BLaER1 treated with 17β-estradiol and CSF1 and Interleukin-3, amounts not matched to agents 10 nM and 100 nM (cell line): Measurements from ENCODE around the gene GLUD1.
"Not testable (repeated sequence)": the region's sequence is repeated elsewhere in the genome, so short reads cannot be mapped to it uniquely, and the experiment has no call there.

Experiments used
- H3K27ac ChIP-seq, 11 experiments: shearing (Covaris generic); formaldehyde crosslinking; 2 replicates each; pipeline ENCODE4 v1.8.1; 2022
- H3K27me3 ChIP-seq, 11 experiments: shearing (Covaris generic); formaldehyde crosslinking; 2 replicates each; pipeline ENCODE4 v1.8.1; 2022
- H3K36me3 ChIP-seq, 11 experiments: shearing (Covaris generic); formaldehyde crosslinking; 2 replicates each; pipeline ENCODE4 v1.8.1; 2022
- H3K4me1 ChIP-seq, 10 experiments: shearing (Covaris generic); formaldehyde crosslinking; 2 replicates each; pipeline ENCODE4 v1.8.1; 2022
- H3K4me2 ChIP-seq, 11 experiments: shearing (Covaris generic); formaldehyde crosslinking; 2 replicates each; pipeline ENCODE4 v1.8.1; 2022
- H3K4me3 ChIP-seq, 10 experiments: shearing (Covaris generic); formaldehyde crosslinking; 2 replicates each; pipeline ENCODE4 v1.8.1; 2022
- H3K9ac ChIP-seq, 11 experiments: shearing (Covaris generic); formaldehyde crosslinking; 2 replicates each; pipeline ENCODE4 v1.8.1; 2022
- H3K9me3 ChIP-seq, 11 experiments: shearing (Covaris generic); formaldehyde crosslinking; replicated peaks in 1 of 11; 2 replicates each; pipeline ENCODE4 v1.8.1; 2022
- H4K20me1 ChIP-seq, 11 experiments: shearing (Covaris generic); formaldehyde crosslinking; 2 replicates each; pipeline ENCODE4 v1.8.1; 2022
- Cebpa-rat ChIP-seq, 11 experiments: shearing (Covaris generic); IDR thresholded peaks; 2 replicates each; pipeline ENCODE4 v1.8.1; 2022

Gene GLUD1

DNA sequence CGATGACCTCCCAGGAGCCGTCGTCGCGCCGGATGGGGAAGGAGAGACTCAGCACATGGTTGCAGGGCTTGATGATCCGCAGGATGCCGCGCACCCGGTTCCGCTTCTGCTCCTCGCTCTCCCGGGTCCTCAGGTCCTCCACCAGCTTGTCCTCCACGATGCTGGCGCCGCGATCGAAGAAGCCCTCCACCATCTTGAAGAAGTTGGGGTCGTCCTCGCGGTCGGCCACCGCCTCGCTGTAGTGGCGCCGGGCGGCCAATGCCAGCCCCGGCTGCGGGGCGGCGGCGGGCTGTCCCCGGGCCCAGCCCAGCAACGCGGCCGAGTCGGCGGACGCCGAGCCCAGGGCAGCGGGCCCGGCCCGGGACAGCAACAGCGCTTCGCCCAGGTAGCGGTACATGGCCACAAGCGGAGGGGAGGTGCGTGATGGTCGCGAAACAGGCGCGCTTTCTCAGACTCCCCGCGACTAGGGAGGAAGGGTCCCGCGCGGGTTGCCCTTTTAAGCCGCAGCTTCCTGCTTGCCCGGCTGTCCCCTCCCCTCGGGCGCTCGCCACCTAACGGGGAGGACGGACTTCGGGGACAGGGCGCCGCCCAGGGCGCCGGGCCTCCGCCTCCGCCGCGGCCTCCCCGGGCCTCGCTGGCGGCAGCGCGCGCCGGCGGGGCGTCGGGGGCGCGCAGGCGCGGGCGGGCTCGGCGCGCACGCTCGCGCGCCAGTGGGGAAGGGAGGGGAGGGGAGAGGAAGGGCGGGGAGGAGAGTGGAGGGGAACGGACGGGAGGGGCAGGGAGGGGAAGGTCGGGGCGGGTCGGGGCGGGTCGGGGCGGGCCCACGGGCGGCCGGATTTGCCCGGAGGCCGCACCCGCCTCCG lies at the start of gene GLUD1, which contains the start of gene SHLD2:
GLUD1 (minus strand) TSS at position 471 of the 863 bp plus-strand sequence; CDS start at position 397, 74 bp downstream.
SHLD2 (plus strand) TSS at position 834 of the 863 bp plus-strand sequence. CDS start 56,149 bp downstream, outside the sequence.
- H3K4me1 ChIP-seq, result peaks cover 27 to 51% (median 45%) of the 10 kb centered on the region in 10 experiments
- peaks cover 27 to 55% (median 41%) of the 10 kb centered on the region in 11 experiments for H3K36me3 ChIP-seq
- peaks cover 40 to 47% (median 44%) of the 10 kb centered on the region in 11 experiments; a peak in 21 of 22 replicates for H4K20me1 ChIP-seq

DNA sequence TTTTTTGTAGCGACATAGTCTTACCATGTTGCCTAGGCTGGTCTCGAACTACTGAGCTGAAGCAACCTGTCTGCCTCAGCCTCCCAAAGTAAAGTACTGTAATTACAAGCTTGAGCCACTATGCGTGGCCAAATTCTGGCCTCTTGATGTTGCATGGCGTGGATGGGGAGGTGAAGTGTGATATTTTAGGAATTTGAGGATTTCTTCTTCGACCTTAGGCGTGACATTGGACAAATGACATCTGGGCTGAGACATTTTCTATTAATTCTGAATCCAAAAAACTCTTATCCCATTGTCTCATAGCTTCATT lies 48.4 kb upstream of the GLUD1 start:
- H3K36me3 ChIP-seq, H3K9ac ChIP-seq, H3K9me3 ChIP-seq, H4K20me1 ChIP-seq, H3K27ac ChIP-seq, H3K4me3 ChIP-seq, H3K4me2 ChIP-seq, H3K27me3 ChIP-seq, H3K4me1 ChIP-seq: not testable (repeated sequence)

More for the DNA sequence above, at the start of gene GLUD1, which contains the start of gene SHLD2:
- H3K27ac ChIP-seq, result peak within 1 kb of the TSS; percentile 94 to 99 (median 97)
- H3K27me3 ChIP-seq, result no peaks in the 10 kb centered on the region
- peak within 1 kb of the TSS; percentile 72 to 93 (median 84) for H3K4me3 ChIP-seq
- H3K9me3 ChIP-seq, result peaks cover 0 to 17% (median 11%) of the 10 kb centered on the region in 11 experiments; a peak in 17 of 22 replicates
- H3K9ac ChIP-seq, result peak within 1 kb of the TSS; percentile 94 to 99 (median 97)
- TF ChIP-seq Cebpa-rat (IDR thresholded peaks at IDR 0.05), result no peak
- peak within 1 kb of the TSS; percentile 90 to 99 (median 96) for H3K4me2 ChIP-seq

DNA sequence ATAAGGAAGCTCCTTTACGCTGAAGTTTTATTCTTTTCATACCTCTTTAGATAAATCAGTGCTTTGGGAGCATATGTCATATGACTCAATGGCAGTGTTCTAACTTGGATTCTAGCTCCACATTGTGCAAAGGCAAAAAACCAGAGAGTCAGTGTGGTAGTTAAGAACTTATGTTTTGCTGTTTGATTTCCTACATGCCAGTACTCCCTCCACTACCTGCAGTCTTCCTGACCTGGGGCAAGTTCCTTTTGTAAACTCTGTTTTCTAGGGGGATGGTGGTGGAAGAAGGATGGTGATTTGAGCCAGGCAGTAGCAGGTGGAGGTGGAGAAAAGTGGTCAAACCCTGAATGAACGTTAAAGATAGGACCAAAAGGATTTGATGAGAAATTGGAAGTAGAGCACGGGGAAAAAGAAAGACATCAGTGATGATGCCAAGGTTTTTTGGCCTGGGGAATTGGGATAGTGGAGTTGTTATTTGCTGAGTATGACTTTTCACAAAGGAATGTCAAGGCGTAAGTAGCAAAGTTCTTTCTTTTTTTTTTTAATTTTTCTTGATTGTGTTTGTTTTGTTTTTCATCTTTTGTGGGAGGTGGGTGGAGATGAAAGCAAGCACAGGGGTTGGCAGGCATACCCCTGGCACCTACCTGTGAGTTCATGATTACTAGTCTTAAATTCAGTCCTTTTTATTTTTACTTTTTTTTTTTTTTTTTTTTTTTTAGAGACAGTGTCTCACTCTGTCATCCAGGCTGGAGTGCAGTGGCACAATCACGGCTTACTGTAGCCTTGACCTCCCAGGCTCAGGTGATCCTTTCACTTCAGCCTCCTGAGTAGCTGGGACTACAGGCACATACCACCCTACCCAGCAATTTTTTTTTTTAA lies 47.8 kb upstream of the GLUD1 start:
- H3K9ac ChIP-seq, H3K27ac ChIP-seq, H3K4me1 ChIP-seq, H3K27me3 ChIP-seq, H3K36me3 ChIP-seq, H4K20me1 ChIP-seq, H3K4me3 ChIP-seq, H3K4me2 ChIP-seq: not testable (repeated sequence)
- peaks cover 6 to 13% (median 7%) of the 10 kb centered on the region in 11 experiments for H3K9me3 ChIP-seq

DNA sequence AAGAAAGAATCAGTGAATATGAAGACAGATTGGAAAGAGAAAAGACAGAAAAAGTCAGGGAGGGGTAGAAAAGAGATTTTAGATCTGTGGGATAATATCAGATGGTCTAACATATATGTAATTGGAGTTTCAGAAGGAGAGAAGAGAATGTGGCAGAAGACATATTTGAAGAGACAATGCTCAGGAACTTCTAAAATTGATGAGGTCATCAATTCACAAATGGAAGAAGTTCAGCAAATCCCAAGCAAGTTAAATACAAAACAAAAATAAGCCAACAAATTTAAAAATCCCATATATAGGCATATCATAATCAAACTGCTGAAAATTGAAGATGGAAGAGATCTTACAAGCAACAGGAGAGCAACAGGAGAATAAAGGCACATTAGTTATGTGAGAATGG lies 42.8 kb upstream of the GLUD1 start:
- H3K9ac ChIP-seq, H3K4me3 ChIP-seq, H3K4me2 ChIP-seq, H4K20me1 ChIP-seq, H3K27ac ChIP-seq, H3K27me3 ChIP-seq, H3K4me1 ChIP-seq: not testable (repeated sequence)
- H3K9me3 ChIP-seq, result peaks cover 22 to 38% (median 26%) of the 10 kb centered on the region in 11 experiments
- H3K36me3 ChIP-seq, result peaks cover 5 to 29% (median 26%) of the 10 kb centered on the region in 11 experiments

DNA sequence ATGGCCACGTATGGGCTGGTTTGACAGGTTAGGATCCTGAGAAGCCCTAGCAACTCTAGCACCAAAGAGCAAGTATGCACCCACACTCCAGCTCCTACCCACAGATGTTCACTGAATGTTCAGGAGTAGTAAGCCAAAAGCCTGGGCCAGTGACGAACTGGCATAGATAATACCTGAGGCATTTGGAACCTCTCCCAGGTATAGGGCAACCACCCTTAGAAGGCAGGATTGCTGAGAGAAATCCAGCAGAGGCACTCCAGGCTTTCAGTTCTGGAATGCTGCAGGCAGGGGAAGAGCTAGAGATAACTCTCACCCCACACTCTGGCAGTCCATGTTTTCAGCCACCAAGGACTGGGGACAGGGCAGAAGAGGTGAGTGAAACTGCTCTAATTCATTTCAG lies 39.8 kb upstream of the GLUD1 start:
- Histone ChIP-seq H3K36me3 (peaks cover 5 to 37% (median 31%) of the 10 kb centered on the region in 11 experiments), H3K4me1 (peaks cover 0 to 24% (median 7%) of the 10 kb centered on the region in 10 experiments; a peak in 9 of 20 replicates), H3K9me3 (peaks cover 22 to 48% (median 26%) of the 10 kb centered on the region in 11 experiments)
- not testable (repeated sequence) for H4K20me1 ChIP-seq, H3K27me3 ChIP-seq, H3K4me3 ChIP-seq, H3K27ac ChIP-seq, H3K4me2 ChIP-seq, H3K9ac ChIP-seq

DNA sequence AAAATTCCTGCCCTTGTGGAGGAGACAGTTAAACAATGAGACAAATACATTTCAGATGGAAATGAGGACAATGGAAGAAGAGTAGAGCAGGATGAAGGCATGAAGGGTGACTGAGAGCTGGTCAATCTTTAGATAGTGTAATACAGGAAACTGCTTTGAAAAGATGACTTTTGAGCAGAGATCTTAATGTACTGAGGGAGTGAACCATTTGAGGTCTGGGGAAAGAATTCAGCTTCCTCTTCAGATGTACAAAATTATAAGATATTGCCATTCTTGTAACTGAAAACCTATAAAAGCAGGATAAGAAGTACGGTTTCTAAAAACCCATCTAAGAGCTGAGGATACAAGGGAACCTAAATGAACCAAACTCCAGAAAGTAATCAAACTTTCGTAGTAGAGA lies 39.3 kb upstream of the GLUD1 start:
- H3K4me2 ChIP-seq, H3K27me3 ChIP-seq, H3K27ac ChIP-seq, H3K4me3 ChIP-seq, H3K9ac ChIP-seq, H4K20me1 ChIP-seq: not testable (repeated sequence)
- Histone ChIP-seq H3K4me1 (peaks cover 0 to 24% (median 7%) of the 10 kb centered on the region in 10 experiments; a peak in 9 of 20 replicates), H3K36me3 (peaks cover 5 to 41% (median 35%) of the 10 kb centered on the region in 11 experiments), H3K9me3 (peaks cover 22 to 48% (median 26%) of the 10 kb centered on the region in 11 experiments)

DNA sequence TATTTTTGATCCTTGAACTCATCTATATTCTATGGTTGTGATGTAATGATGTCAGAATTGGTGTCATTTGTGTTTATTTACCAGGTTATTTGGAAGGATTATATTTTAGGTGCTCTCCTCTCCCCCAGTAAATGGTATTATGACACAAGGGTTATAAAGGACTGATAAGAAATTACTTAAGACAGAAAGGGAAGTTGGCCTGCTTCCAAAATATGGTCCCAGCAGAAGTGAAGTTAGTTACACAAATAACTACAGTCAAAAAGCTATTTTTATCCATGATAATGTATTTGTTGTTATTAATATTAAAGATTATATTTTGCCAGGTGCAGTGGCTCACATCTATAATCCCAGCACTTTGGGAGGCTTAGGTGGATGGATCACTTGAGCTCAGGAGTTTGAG lies 37.5 kb upstream of the GLUD1 start:
- peaks cover 13 to 38% (median 19%) of the 10 kb centered on the region in 11 experiments for H3K9me3 ChIP-seq
- not testable (repeated sequence) for H4K20me1 ChIP-seq, H3K9ac ChIP-seq, H3K27me3 ChIP-seq, H3K4me3 ChIP-seq
- H3K4me1 ChIP-seq, result peaks cover 0 to 24% (median 7%) of the 10 kb centered on the region in 10 experiments; a peak in 9 of 20 replicates
- peak overlapping the region in 2 of 11 experiments; percentile 11 to 27; a peak in 4 of 22 replicates for H3K27ac ChIP-seq
- peak overlapping the region in 5 of 11 experiments; percentile 7 to 68 (median 55); a peak in 7 of 22 replicates for H3K4me2 ChIP-seq
- peaks cover 5 to 34% (median 28%) of the 10 kb centered on the region in 11 experiments; a peak in 21 of 22 replicates for H3K36me3 ChIP-seq

DNA sequence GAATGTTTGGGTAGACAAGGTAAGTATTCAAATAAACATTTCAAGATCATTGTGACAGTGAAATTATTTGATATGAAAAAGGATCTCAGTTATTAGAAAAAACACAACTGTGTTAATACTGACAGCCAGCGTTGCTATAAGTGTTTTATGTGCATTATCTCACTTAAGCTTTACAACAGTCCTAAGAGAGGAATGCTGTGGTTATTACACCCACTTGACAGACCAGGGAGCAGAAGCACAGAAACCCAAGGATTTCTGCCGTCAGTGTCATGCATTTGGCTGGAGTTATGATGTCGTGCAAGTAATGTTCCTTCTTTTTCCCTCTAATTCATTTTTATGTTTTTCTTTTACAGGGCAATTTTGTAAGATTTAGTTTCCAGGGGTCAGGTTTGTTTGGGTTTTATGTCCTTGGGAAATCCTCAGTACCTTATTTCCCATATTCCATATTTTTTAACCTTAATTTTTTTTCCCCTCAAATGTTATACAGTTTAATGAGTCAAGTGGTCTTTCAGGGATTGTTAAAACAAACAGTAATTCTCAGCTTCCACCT lies 33.0 kb upstream of the GLUD1 start:
- H3K4me2 ChIP-seq, H3K27me3 ChIP-seq, H3K27ac ChIP-seq, H3K4me3 ChIP-seq, H4K20me1 ChIP-seq, H3K9ac ChIP-seq: not testable (repeated sequence)
- H3K4me1 ChIP-seq, result peaks cover 0 to 16% (median 7%) of the 10 kb centered on the region in 10 experiments; a peak in 9 of 20 replicates
- peaks cover 0 to 17% (median 11%) of the 10 kb centered on the region in 11 experiments; a peak in 11 of 22 replicates for H3K36me3 ChIP-seq
- H3K9me3 ChIP-seq, result peaks cover 0 to 11% (median 0%) of the 10 kb centered on the region in 11 experiments; a peak in 6 of 22 replicates

DNA sequence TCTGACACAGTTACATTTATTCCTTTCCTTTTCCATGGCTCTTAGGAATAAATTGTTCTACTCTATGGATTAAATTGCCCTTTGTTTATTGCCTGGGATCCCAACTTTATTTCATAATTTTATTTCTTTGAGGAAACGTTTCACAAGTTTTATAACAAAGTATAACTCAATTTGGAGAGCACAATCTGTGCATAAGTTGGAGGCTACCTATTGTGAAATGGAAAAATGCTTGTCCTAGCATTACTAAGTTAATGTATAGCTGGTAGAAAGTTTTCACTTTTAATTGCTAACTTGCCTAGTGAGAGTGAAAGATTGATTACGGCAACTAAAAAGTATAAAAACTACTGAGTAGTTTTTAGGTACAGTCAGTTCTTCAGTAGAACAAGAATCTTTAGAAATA lies 32.4 kb upstream of the GLUD1 start:
- not testable (repeated sequence) for H3K27ac ChIP-seq, H3K4me2 ChIP-seq, H3K9ac ChIP-seq, H4K20me1 ChIP-seq, H3K27me3 ChIP-seq, H3K4me3 ChIP-seq
- H3K9me3 ChIP-seq, result peaks cover 0 to 11% (median 0%) of the 10 kb centered on the region in 11 experiments; a peak in 6 of 22 replicates
- peaks cover 0 to 10% (median 1%) of the 10 kb centered on the region in 10 experiments; a peak in 8 of 20 replicates for H3K4me1 ChIP-seq
- H3K36me3 ChIP-seq, result peaks cover 0 to 17% (median 11%) of the 10 kb centered on the region in 11 experiments; a peak in 10 of 22 replicates

DNA sequence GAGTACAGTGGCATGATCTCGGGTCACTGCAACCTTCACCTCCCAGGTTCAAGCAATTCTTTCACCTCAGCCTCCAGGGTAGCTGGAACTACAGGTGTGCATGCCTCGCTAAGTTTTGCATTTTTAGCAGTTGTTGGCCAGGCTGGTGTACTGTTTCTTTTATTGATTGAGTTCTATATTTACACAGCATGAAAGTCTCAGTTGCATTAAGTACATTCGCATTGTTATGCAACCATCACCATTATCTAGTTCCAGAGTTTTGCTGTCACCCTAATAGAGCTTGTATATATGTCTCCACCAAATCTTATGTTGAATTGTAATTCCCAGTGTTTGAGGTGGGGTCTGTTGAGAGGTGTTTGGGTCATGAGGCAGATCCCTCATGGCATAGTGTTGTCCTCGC lies 28.7 kb upstream of the GLUD1 start:
- not testable (repeated sequence) for H3K4me3 ChIP-seq, H3K36me3 ChIP-seq

DNA sequence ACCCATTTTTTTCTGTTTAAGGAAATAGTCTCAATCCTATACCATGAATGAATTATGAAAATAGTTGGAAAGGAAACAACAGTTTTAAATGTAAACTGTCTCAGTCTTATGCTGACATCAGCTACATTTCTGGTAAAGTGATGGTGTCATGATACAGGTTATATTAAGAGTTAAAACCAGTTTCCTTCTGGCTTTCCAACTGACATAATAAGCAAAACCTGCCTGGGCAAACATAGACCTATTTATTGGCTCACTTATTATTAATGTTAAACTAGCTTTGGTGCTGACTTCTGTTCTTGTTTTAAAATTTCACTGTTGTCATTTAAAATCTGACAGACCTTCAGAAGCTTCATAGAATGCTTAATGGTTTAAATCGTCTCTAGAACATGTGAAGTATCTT lies 24.4 kb upstream of the GLUD1 start:
- H3K27ac ChIP-seq, H3K4me3 ChIP-seq, H3K4me1 ChIP-seq, H3K9me3 ChIP-seq, H3K27me3 ChIP-seq, H3K9ac ChIP-seq, H3K4me2 ChIP-seq: not testable (repeated sequence)
- peaks cover 0 to 11% (median 0%) of the 10 kb centered on the region in 11 experiments; a peak in 3 of 22 replicates for H3K36me3 ChIP-seq
- H4K20me1 ChIP-seq, result peaks cover 0 to 12% (median 0%) of the 10 kb centered on the region in 11 experiments; a peak in 4 of 22 replicates

More for the DNA sequence above, 28.7 kb upstream of the GLUD1 start:
- H3K4me1 ChIP-seq, H4K20me1 ChIP-seq, H3K27me3 ChIP-seq, H3K9me3 ChIP-seq, H3K4me2 ChIP-seq, H3K9ac ChIP-seq, H3K27ac ChIP-seq: not testable (repeated sequence)

DNA sequence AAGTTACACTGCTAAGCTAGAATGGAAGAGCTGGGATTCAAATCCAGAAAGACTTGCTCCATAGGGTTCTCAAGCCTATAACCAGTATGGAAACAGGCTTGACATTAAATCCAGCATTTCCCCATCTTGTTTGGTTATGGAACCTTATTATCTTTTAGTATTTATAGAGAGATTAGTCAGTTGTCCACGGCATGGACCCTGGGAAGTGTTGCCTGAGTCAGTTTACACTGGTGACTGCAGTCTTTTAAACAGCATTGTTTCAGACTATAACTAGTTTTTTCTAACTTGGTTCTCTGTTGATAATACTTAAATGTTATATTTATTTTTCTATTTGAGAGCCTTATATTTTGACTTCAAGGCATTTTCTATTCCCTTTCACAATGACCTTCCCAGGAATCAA lies 23.5 kb upstream of the GLUD1 start:
- H3K4me1 ChIP-seq, H3K4me2 ChIP-seq, H3K9ac ChIP-seq, H3K27ac ChIP-seq, H4K20me1 ChIP-seq, H3K27me3 ChIP-seq, H3K4me3 ChIP-seq, H3K9me3 ChIP-seq: not testable (repeated sequence)
- peaks cover 0 to 14% (median 2%) of the 10 kb centered on the region in 11 experiments; a peak in 4 of 22 replicates for H3K36me3 ChIP-seq
